LNCaP clone FGC (cell line): Measurements from ENCODE around the gene CDK1.
"Not testable (repeated sequence)": the region's sequence is repeated elsewhere in the genome, so short reads cannot be mapped to it uniquely, and the experiment has no call there.

Experiments
- DNase-seq: peaks from one replicate; pipeline ENCODE4 v3.0.0-alpha.2; 2011; ENCODE audit warnings: low read depth
- H3K4me3 ChIP-seq: 2 replicates; pipeline ENCODE4 v1.5.1; 2011; ENCODE audit warnings: mild to moderate bottlenecking, low read depth, low read length, control low read depth
- TF ChIP-seq, protein P1 (sequence below): IDR thresholded peaks from 2 replicates; pipeline ENCODE4 v1.5.1; 2012; ENCODE audit warnings: mild to moderate bottlenecking; ENCODE audit not compliant: control insufficient read depth, insufficient read depth; ENCODE audit errors: extremely low read depth

Gene CDK1

DNA sequence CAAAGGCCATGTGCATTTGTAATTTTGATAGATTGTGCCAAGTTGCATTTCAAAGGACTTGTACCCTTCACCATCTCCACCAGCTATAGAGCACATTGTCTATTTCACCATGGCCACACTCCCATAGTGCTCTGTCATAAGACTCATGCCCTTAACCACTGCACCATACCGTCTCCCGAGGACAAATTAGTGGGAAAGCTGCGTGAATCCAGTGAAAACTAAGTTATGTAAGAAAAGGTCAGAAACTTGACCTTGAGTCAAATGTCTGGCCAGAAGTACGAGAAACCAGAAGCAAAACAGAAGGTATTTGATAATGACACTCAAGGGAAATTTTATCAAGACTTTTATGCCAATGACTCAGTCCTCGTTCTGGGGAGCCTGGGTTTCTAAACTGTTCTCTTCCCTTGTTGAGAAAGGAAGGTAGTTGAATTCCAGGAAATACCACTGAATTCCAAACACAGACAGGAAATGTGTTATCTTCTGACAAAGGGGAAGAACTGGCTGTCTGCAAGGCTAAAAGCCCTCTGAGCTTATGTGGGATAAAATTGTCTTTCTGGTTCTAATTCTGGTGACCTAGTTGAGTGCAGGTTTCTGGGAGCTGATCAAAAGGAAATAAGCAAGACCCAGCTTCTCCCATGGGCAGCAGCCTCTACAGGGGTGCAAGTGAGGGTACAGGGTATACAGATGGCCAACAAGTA, 49.7 kb downstream of the CDK1 start:
- TF ChIP-seq, protein P1, sequence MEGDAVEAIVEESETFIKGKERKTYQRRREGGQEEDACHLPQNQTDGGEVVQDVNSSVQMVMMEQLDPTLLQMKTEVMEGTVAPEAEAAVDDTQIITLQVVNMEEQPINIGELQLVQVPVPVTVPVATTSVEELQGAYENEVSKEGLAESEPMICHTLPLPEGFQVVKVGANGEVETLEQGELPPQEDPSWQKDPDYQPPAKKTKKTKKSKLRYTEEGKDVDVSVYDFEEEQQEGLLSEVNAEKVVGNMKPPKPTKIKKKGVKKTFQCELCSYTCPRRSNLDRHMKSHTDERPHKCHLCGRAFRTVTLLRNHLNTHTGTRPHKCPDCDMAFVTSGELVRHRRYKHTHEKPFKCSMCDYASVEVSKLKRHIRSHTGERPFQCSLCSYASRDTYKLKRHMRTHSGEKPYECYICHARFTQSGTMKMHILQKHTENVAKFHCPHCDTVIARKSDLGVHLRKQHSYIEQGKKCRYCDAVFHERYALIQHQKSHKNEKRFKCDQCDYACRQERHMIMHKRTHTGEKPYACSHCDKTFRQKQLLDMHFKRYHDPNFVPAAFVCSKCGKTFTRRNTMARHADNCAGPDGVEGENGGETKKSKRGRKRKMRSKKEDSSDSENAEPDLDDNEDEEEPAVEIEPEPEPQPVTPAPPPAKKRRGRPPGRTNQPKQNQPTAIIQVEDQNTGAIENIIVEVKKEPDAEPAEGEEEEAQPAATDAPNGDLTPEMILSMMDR: no peak
- DNase-seq: no peak
- H3K4me3 ChIP-seq: no peak overlapping the region

DNA sequence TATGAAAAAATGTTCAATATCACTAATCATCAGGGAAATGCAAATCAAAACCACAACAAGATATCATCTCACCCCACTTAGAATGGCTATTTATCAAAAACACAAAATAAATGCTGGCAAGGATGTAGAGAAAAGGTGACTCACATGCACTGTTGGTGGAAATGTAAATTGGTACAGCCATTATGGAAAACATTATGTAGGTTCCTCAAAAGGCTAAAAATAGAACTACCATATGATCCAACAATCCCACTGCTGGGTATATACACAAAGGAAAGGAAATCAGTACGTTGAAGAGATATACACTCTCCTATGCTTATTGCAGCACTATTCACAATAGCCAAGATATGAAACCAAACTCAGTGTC, 50.2 kb downstream of the CDK1 start:
- H3K4me3 ChIP-seq: no peak overlapping the region
- TF ChIP-seq, protein P1: no peak
- DNase-seq: no peak

DNA sequence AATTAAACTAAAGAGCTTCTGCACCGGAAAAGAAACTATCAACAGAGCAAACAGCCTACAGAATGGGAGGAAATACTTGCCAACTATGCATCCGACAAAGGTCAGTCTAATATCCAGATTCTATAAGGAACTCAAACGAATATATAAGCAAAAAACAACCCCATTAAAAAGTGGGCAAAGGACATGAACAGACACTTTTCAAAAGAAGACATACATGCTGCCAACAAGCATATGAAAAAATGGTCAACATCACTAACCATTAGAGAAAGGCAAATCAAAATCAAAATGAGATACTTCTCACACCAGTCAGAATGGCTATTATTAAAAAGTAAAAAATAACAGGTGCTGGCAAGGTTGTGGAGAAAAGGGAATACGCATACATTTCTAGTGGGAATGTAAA, 53.9 kb downstream of the CDK1 start:
- not testable (repeated sequence) for DNase-seq, H3K4me3 ChIP-seq

DNA sequence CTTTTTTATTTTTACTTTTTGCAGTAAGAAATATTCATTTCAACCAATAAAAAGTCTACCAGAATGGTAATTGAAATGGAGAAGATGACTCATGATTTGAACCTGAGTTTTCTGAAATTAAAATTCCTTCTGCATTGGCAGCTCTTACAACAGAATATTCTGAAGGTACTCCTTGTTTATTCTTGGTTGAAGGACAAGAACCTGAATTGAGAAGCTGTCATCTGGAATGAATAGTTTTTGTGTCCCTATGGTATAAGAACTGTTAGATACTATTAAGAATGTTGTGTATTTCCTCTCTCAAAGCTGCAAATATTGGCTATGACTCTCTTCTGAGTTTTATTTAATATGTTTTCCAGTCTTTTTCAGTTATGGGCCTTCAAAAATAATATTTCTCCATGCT, 56.1 kb downstream of the CDK1 start:
- no peak for DNase-seq
- H3K4me3 ChIP-seq: no peak overlapping the region
- TF ChIP-seq, protein P1: no peak

DNA sequence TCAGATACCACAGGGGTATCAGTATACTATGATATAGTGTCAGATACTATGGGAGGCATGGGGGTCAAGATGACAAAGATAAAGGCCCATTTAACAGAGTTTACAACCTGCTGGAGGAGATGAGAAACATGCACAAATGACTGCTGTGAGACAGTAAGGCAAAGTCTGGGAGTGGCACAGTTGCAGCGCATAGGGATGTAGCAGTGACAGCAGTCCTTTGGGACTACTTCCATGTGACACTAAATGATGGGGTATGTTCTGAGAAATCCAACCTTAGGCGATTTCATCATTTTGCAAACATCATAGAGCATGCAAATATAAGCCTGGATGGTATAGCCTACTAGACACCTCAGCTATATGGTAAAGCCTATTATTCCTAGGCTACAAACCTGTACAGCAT, 56.8 kb downstream of the CDK1 start:
- H3K4me3 ChIP-seq: no peak overlapping the region
- DNase-seq: no peak
- TF ChIP-seq, protein P1: no peak

DNA sequence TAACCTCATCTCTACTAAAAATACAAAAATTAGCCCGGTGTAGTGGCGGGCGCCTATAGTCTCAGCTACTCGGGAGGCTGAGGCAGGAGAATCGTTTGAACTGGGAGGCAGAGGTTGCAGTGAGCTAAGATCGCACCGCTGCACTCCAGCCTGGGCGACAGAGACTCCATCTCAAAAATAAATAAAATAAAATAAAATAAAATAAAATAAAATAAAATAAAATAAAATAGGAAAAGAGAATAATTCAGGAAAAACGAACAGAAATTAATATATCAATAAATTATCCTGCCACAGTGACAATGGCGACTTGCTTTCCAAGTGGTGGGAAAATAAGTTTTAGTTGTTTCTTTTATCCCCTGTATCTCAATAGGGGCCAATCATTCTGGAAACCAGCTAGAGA, 62.9 kb downstream of the CDK1 start:
- DNase-seq: not testable (repeated sequence)

DNA sequence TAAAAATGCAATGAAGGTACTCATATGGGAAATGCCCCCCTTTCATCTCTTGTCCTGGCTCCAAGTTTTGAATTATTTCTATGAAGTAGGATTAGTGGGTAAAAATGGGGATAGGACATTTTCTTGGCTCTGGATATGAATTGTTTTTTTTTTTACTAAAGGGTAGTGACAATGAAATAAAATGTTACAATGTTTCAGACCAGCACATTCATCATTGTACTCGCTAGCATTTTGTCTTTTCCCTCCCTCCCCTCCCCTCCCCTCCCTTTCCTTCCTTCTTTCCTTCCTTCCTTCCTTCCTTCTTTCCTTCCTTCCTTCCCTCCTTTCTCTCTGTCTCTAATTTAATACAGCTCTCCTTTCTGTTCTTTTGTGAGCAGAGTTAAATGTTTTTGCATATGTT, 64.4 kb downstream of the CDK1 start:
- no peak overlapping the region for H3K4me3 ChIP-seq
- DNase-seq: no peak
- TF ChIP-seq, protein P1: no peak

More for the DNA sequence above, 62.9 kb downstream of the CDK1 start:
- not testable (repeated sequence) for H3K4me3 ChIP-seq
